Measurements from ENCODE around the gene NAGS.
"Not testable (repeated sequence)": the region's sequence is repeated elsewhere in the genome, so short reads cannot be mapped to it uniquely, and the experiment has no call there.

The NAGS gene

GRCh38 chr17:44004077-44004760 lies at the start of gene NAGS:
NAGS (plus strand) TSS chr17:44004622; CDS start chr17:44004664, 42 bp downstream.
- intact Hi-C loops (cut with DNase I): no loop called here
- DNase-seq: peak in 2 of 10 donors; percentile 32 to 71

GRCh38 chr17:43956222-43956621 lies 48.2 kb upstream of the NAGS start:
- DNase-seq: peak in 3 of 10 donors; percentile 35 to 39 (median 38)
- intact Hi-C loops (cut with DNase I): no loop called here

GRCh38 chr17:43958748-43959352 lies 45.6 kb upstream of the NAGS start:
- no peak for DNase-seq
- intact Hi-C loops (cut with DNase I): no loop called here

GRCh38 chr17:43961292-43961691 lies 43.1 kb upstream of the NAGS start:
- intact Hi-C loops (cut with DNase I): not testable (repeated sequence)
- DNase-seq: peak in 1 of 10 donors; percentile 4

GRCh38 chr17:43961954-43962353 lies 42.5 kb upstream of the NAGS start:
- intact Hi-C loops (cut with DNase I): no loop called here
- DNase-seq: no peak

GRCh38 chr17:43962479-43962878 lies 41.9 kb upstream of the NAGS start:
- intact Hi-C loops (cut with DNase I): no loop called here
- DNase-seq: peak in 2 of 10 donors; percentile 10 to 19

- peak in 1 of 10 donors; percentile 7 for DNase-seq
- intact Hi-C loops (cut with DNase I): no loop called here
Observed at GRCh38 chr17:43966276-43966675, 38.1 kb upstream of the NAGS start.

- DNase-seq: peak in 2 of 10 donors; percentile 17 to 30
- intact Hi-C loops (cut with DNase I): no loop called here
Observed at GRCh38 chr17:43967251-43967875, 37.1 kb upstream of the NAGS start.

GRCh38 chr17:43970366-43970765 lies 34.1 kb upstream of the NAGS start:
- DNase-seq: no peak
- intact Hi-C loops (cut with DNase I): no loop called here

GRCh38 chr17:43971436-43971835 lies 33.0 kb upstream of the NAGS start:
- intact Hi-C loops (cut with DNase I); DNase-seq: not testable (repeated sequence)

GRCh38 chr17:43972444-43973212 lies 31.8 kb upstream of the NAGS start:
- peak in 2 of 10 donors; percentile 34 to 52 for DNase-seq
- intact Hi-C loops (cut with DNase I): not testable (repeated sequence)

GRCh38 chr17:43974382-43975266 lies 29.8 kb upstream of the NAGS start:
- DNase-seq: peak in 2 of 10 donors; percentile 1 to 31
- intact Hi-C loops (cut with DNase I): no loop called here

GRCh38 chr17:43975898-43976297 lies 28.5 kb upstream of the NAGS start:
- DNase-seq: no peak
- intact Hi-C loops (cut with DNase I): no loop called here

- intact Hi-C loops (cut with DNase I): no loop called here
- peak in 2 of 10 donors; percentile 43 to 64 for DNase-seq
Observed at GRCh38 chr17:43976963-43977837, 27.2 kb upstream of the NAGS start.

GRCh38 chr17:43978078-43978477 lies 26.3 kb upstream of the NAGS start:
- intact Hi-C loops (cut with DNase I): no loop called here
- DNase-seq: no peak

GRCh38 chr17:43979011-43979410 lies 25.4 kb upstream of the NAGS start:
- intact Hi-C loops (cut with DNase I): no loop called here
- DNase-seq: peak in 1 of 10 donors; percentile 15

- intact Hi-C loops (cut with DNase I): no loop called here
- peak in 1 of 10 donors; percentile 8 for DNase-seq
Observed at GRCh38 chr17:43979671-43980070, 24.8 kb upstream of the NAGS start.

GRCh38 chr17:43982171-43982570 lies 22.3 kb upstream of the NAGS start:
- peak in 1 of 10 donors; percentile 2 for DNase-seq
- intact Hi-C loops (cut with DNase I): no loop called here

- intact Hi-C loops (cut with DNase I): no loop called here
Observed at GRCh38 chr17:43983196-43983514, 21.3 kb upstream of the NAGS start.

More at GRCh38 chr17:43983196-43983514, 21.3 kb upstream of the NAGS start:
- DNase-seq: peak in 1 of 10 donors; percentile 60

Data from posterior cingulate gyrus (tissue), 11 donors.